GM08714 (cell line): ENCODE measurements around the gene OFD1.

Experiments used
- H3K4me3 ChIP-seq: fragments of 200-500 bp; sonication (Bioruptor generic); 2 replicates; pipeline ENCODE4 v1.5.1; 2014; ENCODE audit warnings: mild to moderate bottlenecking, low read length, inconsistent platforms
- ZNF274 ChIP-seq: IDR thresholded peaks from 2 replicates; pipeline ENCODE4 v1.6.1; 2012; ENCODE audit warnings: mild to moderate bottlenecking, low read depth, low read length

OFD1 gene

GRCh38 chrX:13697455-13697854 lies 37.1 kb upstream of the OFD1 start:
- no peak for TF ChIP-seq ZNF274
- H3K4me3 ChIP-seq, result no peak overlapping the region; the same call in 1 of the 2 replicates

- TF ChIP-seq ZNF274, result no peak
- H3K4me3 ChIP-seq, result no peak overlapping the region; the same call in 1 of the 2 replicates
These were observed 36.6 kb upstream of the OFD1 start for GRCh38 chrX:13697976-13698375.

- no peak overlapping the region; the same call in 1 of the 2 replicates for H3K4me3 ChIP-seq
- TF ChIP-seq ZNF274, result no peak
These were observed 36.1 kb upstream of the OFD1 start for GRCh38 chrX:13698432-13698831.

GRCh38 chrX:13699183-13699826 lies 35.2 kb upstream of the OFD1 start:
- peak overlapping the region; percentile 25 for H3K4me3 ChIP-seq

GRCh38 chrX:13700380-13700779 lies 34.2 kb upstream of the OFD1 start:
- no peak overlapping the region for H3K4me3 ChIP-seq
- TF ChIP-seq ZNF274, result no peak

More at GRCh38 chrX:13699183-13699826, 35.2 kb upstream of the OFD1 start:
- no peak for TF ChIP-seq ZNF274

- no peak overlapping the region for H3K4me3 ChIP-seq
These were observed 32.3 kb upstream of the OFD1 start for GRCh38 chrX:13702111-13702789.

GRCh38 chrX:13703135-13703534 lies 31.4 kb upstream of the OFD1 start:
- H3K4me3 ChIP-seq, result no peak overlapping the region
- TF ChIP-seq ZNF274, result no peak

More at GRCh38 chrX:13702111-13702789, 32.3 kb upstream of the OFD1 start:
- TF ChIP-seq ZNF274, result no peak

GRCh38 chrX:13703589-13703988 lies 31.0 kb upstream of the OFD1 start:
- no peak for TF ChIP-seq ZNF274

GRCh38 chrX:13711141-13711540 lies 23.4 kb upstream of the OFD1 start:
- TF ChIP-seq ZNF274, result no peak

More at GRCh38 chrX:13703589-13703988, 31.0 kb upstream of the OFD1 start:
- H3K4me3 ChIP-seq, result no peak overlapping the region

GRCh38 chrX:13716455-13716854 lies 18.1 kb upstream of the OFD1 start:
- no peak overlapping the region for H3K4me3 ChIP-seq
- no peak for TF ChIP-seq ZNF274

More at GRCh38 chrX:13711141-13711540, 23.4 kb upstream of the OFD1 start:
- H3K4me3 ChIP-seq, result no peak overlapping the region

- TF ChIP-seq ZNF274, result no peak
- H3K4me3 ChIP-seq, result no peak overlapping the region
These were observed 17.6 kb upstream of the OFD1 start for GRCh38 chrX:13716905-13717304.

- no peak for TF ChIP-seq ZNF274
- no peak overlapping the region for H3K4me3 ChIP-seq
These were observed 16.7 kb upstream of the OFD1 start for GRCh38 chrX:13717700-13718472.

GRCh38 chrX:13719192-13719856 lies 15.2 kb upstream of the OFD1 start:
- TF ChIP-seq ZNF274, result no peak
- H3K4me3 ChIP-seq, result no peak overlapping the region

- no peak overlapping the region for H3K4me3 ChIP-seq
- no peak for TF ChIP-seq ZNF274
These were observed 13.2 kb upstream of the OFD1 start for GRCh38 chrX:13721371-13721770.
